ENCODE data around the gene ZNF318.

DNA sequence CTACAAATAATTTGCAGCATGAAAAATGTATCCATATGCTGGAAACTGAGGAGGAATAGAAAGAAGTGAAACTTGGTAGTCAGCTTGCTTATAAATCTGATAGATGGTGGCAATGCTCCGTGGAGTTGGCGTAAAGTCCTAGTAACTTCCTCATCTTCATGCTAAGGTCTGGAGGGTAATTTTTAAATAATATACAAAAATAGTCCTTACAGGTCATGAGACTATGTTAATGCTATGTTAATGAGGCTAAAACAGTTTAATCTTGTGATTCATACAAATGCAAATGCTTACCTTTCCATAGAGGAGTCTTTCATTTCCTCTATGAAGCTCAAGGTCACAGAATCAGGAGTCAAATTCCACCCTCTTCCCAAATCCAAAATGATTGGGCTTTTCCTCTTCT lies 51.4 kb downstream of the ZNF318 start:
- TF ChIP-seq FOXM1 (IDR thresholded peaks at IDR 0.05; ENCODE audit: low read depth, low read length) (no peak), GABPA (IDR thresholded peaks at IDR 0.05; ENCODE audit: low read depth) (no peak), ZZZ3 (IDR thresholded peaks at IDR 0.05; ENCODE audit: control insufficient read depth, insufficient read length, low read depth) (no peak), MTA2 (IDR thresholded peaks at IDR 0.05; ENCODE audit: low read depth) (no peak), CTCF (IDR thresholded peaks at IDR 0.05 in 2 of 3, conservative IDR thresholded peaks at IDR 0.05 in 1 of 3; ENCODE audit: control insufficient read depth in 2 of 3, extremely low read depth in 1 of 3, insufficient read depth in 1 of 3, low read depth in 3 of 3, low read length in 3 of 3) (no peak), PRDM15 (CRISPR knock-in tag; IDR thresholded peaks at IDR 0.05) (no peak), ETV6 (conservative IDR thresholded peaks at IDR 0.05 in 1 of 2, IDR thresholded peaks at IDR 0.05 in 1 of 2; ENCODE audit: borderline replicate concordance in 1 of 2, low read depth in 1 of 2) (no peak), TCF3 (IDR thresholded peaks at IDR 0.05; ENCODE audit: borderline replicate concordance, insufficient read depth, low read depth, low read length) (no peak), RUNX3 (IDR thresholded peaks at IDR 0.05; ENCODE audit: low read length) (no peak)
